ENCODE results near the gene LIN28A. TPM values are rescaled to one million over a fixed set of nuclear protein-coding genes. Genes with fewer than 3 reads are reported as not detected.
A peak's percentile ranks its signal among the peaks of the same experiment; 100 is the strongest.

LIN28A gene
- total RNA-seq, 3 donors from 2014 or later (not counting 1 experiment from before 2014, with no cell fraction given) = not detected

GRCh38 chr1:26474818-26475217 is 64.2 kb downstream of the LIN28A start:
- H3K27ac ChIP-seq (ENCODE audit: low read length) = no peak overlapping the region
- H3K27ac Mint-ChIP-seq = peak overlapping the region; percentile 31 to 90
- H3K9me3 ChIP-seq (ENCODE audit: control insufficient read depth, insufficient read depth, low read length) = no peaks in the 10 kb centered on the region
- TF ChIP-seq CTCF (IDR thresholded peaks at IDR 0.05) = no peak
- no peak overlapping the region for H3K4me3 ChIP-seq (ENCODE audit: low read length)
- peaks cover 37 to 45% of the 10 kb centered on the region in 2 donors for H3K4me1 Mint-ChIP-seq
- no peak overlapping the region for H3K4me3 Mint-ChIP-seq
- 100% methylated on average over 1 of the region's 1 CpG for WGBS (ENCODE audit: insufficient coverage)
- DNase-seq (no peak), ATAC-seq (no peak)
- intact Hi-C loops (cut with micrococcal nuclease) = loop anchor here (5.0 kb wide), 1 partner anchor 43 kb away; the partner anchor contains the start of gene DHDDS
- H3K27me3 ChIP-seq (ENCODE audit: control insufficient read depth, insufficient read depth, low read length) = no peaks in the 10 kb centered on the region
- H3K36me3 ChIP-seq (ENCODE audit: control insufficient read depth, insufficient read depth, low read length) = peaks cover 36% of the 10 kb centered on the region
- no peaks in the 10 kb centered on the region for H3K27me3 Mint-ChIP-seq (ENCODE audit: low read depth in 2 of 2)
- H3K4me1 ChIP-seq (ENCODE audit: control insufficient read depth, insufficient read depth, low read length) = peaks cover 28% of the 10 kb centered on the region
- H3K9me3 Mint-ChIP-seq = no peaks in the 10 kb centered on the region
- peaks cover 7% of the 10 kb centered on the region for H3K36me3 Mint-ChIP-seq

GRCh38 chr1:26475989-26476388 is 65.4 kb downstream of the LIN28A start:
- peaks cover 27 to 34% of the 10 kb centered on the region in 2 donors for H3K4me1 Mint-ChIP-seq
- H3K9me3 ChIP-seq (ENCODE audit: control insufficient read depth, insufficient read depth, low read length) = no peaks in the 10 kb centered on the region
- H3K27ac ChIP-seq (ENCODE audit: low read length) = no peak overlapping the region

GRCh38 chr1:26476958-26477357 is 66.3 kb downstream of the LIN28A start:
- Mint-ChIP-seq H3K27me3 (ENCODE audit: low read depth in 2 of 2) (no peaks in the 10 kb centered on the region), H3K4me3 (no peak overlapping the region), H3K27ac (peak overlapping the region; percentile 44 to 79), H3K36me3 (peaks cover 7% of the 10 kb centered on the region), H3K9me3 (no peaks in the 10 kb centered on the region), H3K4me1 (peaks cover 17 to 24% of the 10 kb centered on the region in 2 donors)
- Histone ChIP-seq H3K9me3 (ENCODE audit: control insufficient read depth, insufficient read depth, low read length) (no peaks in the 10 kb centered on the region), H3K4me1 (ENCODE audit: control insufficient read depth, insufficient read depth, low read length) (peaks cover 11% of the 10 kb centered on the region), H3K27ac (ENCODE audit: low read length) (no peak overlapping the region), H3K36me3 (ENCODE audit: control insufficient read depth, insufficient read depth, low read length) (peaks cover 36% of the 10 kb centered on the region), H3K4me3 (ENCODE audit: low read length) (no peak overlapping the region), H3K27me3 (ENCODE audit: control insufficient read depth, insufficient read depth, low read length) (no peaks in the 10 kb centered on the region)
- DNase-seq (no peak), ATAC-seq (no peak)
- intact Hi-C loops (cut with micrococcal nuclease) = no loop called here
- TF ChIP-seq CTCF (IDR thresholded peaks at IDR 0.05) = no peak
- 90% methylated on average over 4 of the region's 4 CpGs for WGBS (ENCODE audit: insufficient coverage)

More at GRCh38 chr1:26475989-26476388, 65.4 kb downstream of the LIN28A start:
- Histone ChIP-seq H3K4me1 (ENCODE audit: control insufficient read depth, insufficient read depth, low read length) (peaks cover 21% of the 10 kb centered on the region), H3K4me3 (ENCODE audit: low read length) (no peak overlapping the region), H3K36me3 (ENCODE audit: control insufficient read depth, insufficient read depth, low read length) (peaks cover 36% of the 10 kb centered on the region), H3K27me3 (ENCODE audit: control insufficient read depth, insufficient read depth, low read length) (no peaks in the 10 kb centered on the region)
- intact Hi-C loops (cut with micrococcal nuclease) = no loop called here
- WGBS (ENCODE audit: insufficient coverage) = 96% methylated on average over 3 of the region's 3 CpGs
- H3K27ac Mint-ChIP-seq = peak overlapping the region; percentile 44 to 79
- ATAC-seq (no peak), DNase-seq (no peak)
- no peaks in the 10 kb centered on the region for H3K9me3 Mint-ChIP-seq
- no peak overlapping the region for H3K4me3 Mint-ChIP-seq
- no peak for TF ChIP-seq CTCF (IDR thresholded peaks at IDR 0.05)
- no peaks in the 10 kb centered on the region for H3K27me3 Mint-ChIP-seq (ENCODE audit: low read depth in 2 of 2)
- H3K36me3 Mint-ChIP-seq = peaks cover 7% of the 10 kb centered on the region

All from natural killer cell (primary cell).